ENCODE measurements around the gene DGCR6L. TPM values are rescaled to one million over a fixed set of nuclear protein-coding genes. Genes with fewer than 3 reads are reported as not detected.
"Not testable (repeated sequence)": the region's sequence is repeated elsewhere in the genome, so short reads cannot be mapped to it uniquely, and the experiment has no call there.

The DGCR6L gene
- total RNA-seq, 2 experiments from 2014 or later, result 45.0 to 46.6 TPM

DNA sequence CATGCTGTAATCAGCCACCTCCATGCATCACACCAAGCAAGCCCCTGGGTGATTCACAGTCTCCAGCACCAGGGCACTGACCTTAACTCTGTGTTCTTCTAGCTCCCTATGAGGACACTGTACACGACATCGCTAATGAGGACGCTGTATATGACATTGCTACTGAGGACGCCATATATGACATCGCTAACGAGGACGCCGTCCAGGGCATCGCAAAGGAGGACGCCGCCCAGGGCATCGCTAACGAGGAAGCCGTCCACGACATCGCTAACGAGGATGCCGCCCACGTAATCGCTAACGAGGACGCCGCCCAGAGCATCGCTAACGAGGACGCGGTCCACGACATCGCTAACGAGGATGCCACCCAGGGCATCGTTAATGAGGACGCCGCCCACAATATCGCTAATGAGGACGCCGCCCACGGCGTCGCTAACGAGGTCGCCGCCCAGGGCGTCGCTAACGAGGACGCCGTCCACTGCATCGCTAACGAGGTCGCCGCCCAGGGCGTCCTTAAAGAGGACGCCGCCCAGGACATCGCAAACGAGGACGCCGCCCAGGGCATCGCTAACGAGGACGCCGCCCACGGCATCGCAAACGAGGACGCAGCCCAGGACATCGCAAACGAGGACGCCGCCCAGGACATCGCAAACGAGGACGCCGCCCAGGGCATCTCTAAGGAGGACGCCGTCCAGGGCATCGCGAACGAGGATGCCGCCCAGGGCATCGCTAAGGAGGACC, 34.5 kb upstream of the DGCR6L start:
- Mint-ChIP-seq H3K4me1 (no peaks in the 10 kb centered on the region), H3K9me3 (ENCODE audit: low read depth) (no peaks in the 10 kb centered on the region), H3K36me3 (peaks cover 2% of the 10 kb centered on the region), H3K27me3 (no peaks in the 10 kb centered on the region), H3K4me3 (no peak overlapping the region), H3K27ac (no peak overlapping the region)
- no peak for ATAC-seq
- CTCF ChIA-PET, result no interaction called here
- no peak for DNase-seq

DNA sequence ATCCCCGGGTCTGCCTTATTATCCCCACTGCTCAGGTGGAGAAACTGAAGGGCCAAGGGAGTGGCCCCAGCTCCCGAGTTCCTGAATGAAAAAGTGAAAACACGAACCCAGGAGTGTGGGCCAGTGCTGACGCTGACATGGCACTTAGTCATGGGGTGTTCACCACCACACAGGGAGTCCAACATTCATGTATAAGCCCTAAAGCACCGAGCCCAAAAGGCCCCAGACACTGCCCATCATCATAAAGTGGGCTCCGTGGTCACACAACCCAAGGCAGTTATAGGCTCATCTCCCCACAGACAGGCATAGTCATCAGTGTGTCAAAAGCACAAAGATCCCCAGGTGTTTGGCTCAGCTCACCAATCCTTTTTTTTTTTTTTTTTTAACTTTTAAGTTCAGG, 32.7 kb upstream of the DGCR6L start:
- H3K9me3 Mint-ChIP-seq (ENCODE audit: low read depth); H3K27me3 Mint-ChIP-seq; CTCF ChIA-PET; H3K36me3 Mint-ChIP-seq; H3K4me1 Mint-ChIP-seq; DNase-seq; H3K27ac Mint-ChIP-seq; H3K4me3 Mint-ChIP-seq; ATAC-seq: not testable (repeated sequence)

DNA sequence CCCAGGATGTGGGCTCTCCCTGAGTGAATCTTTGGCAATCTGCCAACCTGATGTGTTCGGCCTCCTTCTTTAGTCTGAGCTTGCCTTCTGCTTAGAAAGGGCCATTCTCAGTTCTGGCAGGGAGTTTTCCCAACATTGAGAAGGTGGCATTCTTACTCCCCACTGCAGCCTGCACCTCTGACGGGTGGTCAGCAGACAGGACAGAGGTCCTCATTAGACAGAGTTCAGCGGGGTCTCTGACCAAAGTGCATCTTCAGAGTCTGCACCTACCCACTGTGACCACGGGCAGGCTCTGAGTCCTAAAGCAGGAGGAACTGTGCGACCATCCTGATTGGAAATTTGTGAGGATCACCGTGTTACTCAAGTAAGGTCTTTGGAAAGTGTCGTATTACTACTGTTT, 26.7 kb upstream of the DGCR6L start:
- H3K27ac Mint-ChIP-seq; H3K9me3 Mint-ChIP-seq (ENCODE audit: low read depth); H3K4me3 Mint-ChIP-seq; ATAC-seq; H3K27me3 Mint-ChIP-seq; H3K36me3 Mint-ChIP-seq; DNase-seq; H3K4me1 Mint-ChIP-seq; CTCF ChIA-PET: not testable (repeated sequence)

DNA sequence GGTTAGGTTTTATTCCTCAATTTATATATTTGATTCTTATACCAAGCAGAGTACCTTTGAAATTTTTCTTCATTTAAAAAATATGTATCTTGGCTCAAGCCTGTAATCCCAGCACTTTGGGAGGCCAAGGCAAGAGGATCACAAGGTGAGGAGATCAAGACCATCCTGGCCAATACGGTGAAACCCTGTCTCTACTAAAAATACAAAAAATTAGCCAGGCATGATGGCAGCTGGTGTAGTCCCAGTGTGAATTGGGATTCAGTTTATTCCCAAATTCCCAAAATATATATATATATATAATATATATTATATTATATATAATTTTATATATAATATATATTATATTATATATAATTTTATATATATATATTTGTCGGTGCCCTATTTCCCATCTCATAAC, 18.4 kb upstream of the DGCR6L start:
- CTCF ChIA-PET; H3K4me1 Mint-ChIP-seq; H3K9me3 Mint-ChIP-seq (ENCODE audit: low read depth); DNase-seq; H3K36me3 Mint-ChIP-seq; H3K27me3 Mint-ChIP-seq; H3K4me3 Mint-ChIP-seq; ATAC-seq; H3K27ac Mint-ChIP-seq: not testable (repeated sequence)

DNA sequence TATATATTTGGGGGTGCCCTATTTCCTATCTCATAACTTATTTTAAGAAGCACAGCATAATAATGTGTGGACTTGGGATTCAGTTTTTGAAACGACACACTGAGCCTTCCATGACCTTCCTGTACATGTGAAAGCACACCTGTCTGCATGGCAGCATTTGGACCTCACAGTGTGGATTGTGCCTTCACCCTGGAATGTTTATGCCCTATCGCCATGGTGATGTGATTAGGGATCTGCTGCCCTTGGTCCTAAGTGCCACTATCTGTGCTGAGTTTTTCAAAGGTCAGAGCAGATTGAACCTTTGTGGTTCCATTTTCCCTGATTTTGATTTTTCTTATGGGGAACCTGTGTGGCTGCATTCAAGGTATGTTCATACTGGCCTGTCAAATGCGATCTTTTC, 17.9 kb upstream of the DGCR6L start:
- H3K4me1 Mint-ChIP-seq; DNase-seq; H3K36me3 Mint-ChIP-seq; H3K27me3 Mint-ChIP-seq; H3K4me3 Mint-ChIP-seq; H3K9me3 Mint-ChIP-seq (ENCODE audit: low read depth); H3K27ac Mint-ChIP-seq; CTCF ChIA-PET; ATAC-seq: not testable (repeated sequence)

DNA sequence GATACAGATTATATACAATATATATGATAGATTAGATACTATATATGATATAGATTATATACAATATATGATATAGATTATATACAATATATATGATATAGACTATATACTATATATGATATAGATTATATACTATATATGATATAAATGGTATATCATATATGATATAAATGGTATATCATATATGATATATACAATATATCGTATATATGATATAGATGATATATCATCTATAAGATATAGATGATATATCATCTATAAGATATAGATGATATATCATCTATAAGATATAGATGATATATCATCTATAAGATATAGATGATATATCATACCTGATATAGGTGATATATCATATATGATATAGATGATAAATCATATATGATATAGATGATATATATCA, 16.7 kb upstream of the DGCR6L start:
- H3K27ac Mint-ChIP-seq, CTCF ChIA-PET: not testable (repeated sequence)

DNA sequence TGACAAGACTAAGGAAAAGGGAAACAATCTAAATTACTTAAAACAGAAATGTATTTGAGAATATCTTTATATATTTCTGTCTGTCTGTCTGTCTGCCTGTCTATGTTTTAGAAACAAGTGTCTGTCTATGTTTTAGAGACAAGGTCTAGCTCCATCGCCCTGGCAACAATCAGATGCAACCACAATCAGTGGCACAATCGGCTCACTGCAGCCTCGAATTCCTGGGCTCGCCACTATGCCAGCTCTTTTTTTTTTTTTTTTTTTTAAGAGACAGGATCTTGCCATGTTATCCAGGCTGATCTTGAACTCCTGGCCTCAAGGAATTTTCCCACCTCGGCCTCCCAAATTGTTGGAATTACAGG, 8.7 kb upstream of the DGCR6L start:
- peak; percentile 58 for DNase-seq
- not testable (repeated sequence) for H3K9me3 Mint-ChIP-seq (ENCODE audit: low read depth); H3K36me3 Mint-ChIP-seq; H3K27me3 Mint-ChIP-seq
- peak; percentile 45 for ATAC-seq
- Mint-ChIP-seq H3K4me1 (peaks cover 22% of the 10 kb centered on the region), H3K27ac (peak overlapping the region; percentile 95), H3K4me3 (peak overlapping the region; percentile 74)
- CTCF ChIA-PET, result interaction anchor here (0.7 to 0.9 kb wide), 3 partner anchors 9 to 650 kb away, joined by 3 to 6 read pairs (median 3); partner anchors contain the start of gene DGCR6L

More for the DNA sequence above, 16.7 kb upstream of the DGCR6L start:
- H3K4me1 Mint-ChIP-seq; H3K27me3 Mint-ChIP-seq; H3K4me3 Mint-ChIP-seq; ATAC-seq; H3K9me3 Mint-ChIP-seq (ENCODE audit: low read depth); H3K36me3 Mint-ChIP-seq; DNase-seq: not testable (repeated sequence)

DNA sequence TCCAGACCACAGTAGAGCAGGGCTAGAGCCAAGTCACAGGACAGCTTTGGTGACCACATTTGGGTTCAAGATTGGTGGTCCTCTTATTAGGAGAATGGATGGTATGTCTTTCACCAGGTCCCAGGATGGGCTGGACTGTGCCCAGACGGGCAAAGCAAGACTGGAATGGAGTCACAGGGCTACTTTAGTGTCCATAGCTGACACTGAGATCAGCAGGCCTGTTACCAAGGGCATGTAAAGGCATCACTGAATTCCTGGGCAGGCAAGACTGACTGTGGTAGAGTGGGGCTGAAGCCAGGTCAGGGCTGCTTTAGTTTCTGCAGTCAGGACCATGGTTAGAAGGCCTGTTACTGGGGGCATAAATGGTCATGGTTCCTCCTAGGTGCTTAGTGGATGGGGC, 6.1 kb upstream of the DGCR6L start:
- CTCF ChIA-PET, H3K27me3 Mint-ChIP-seq: not testable (repeated sequence)

DNA sequence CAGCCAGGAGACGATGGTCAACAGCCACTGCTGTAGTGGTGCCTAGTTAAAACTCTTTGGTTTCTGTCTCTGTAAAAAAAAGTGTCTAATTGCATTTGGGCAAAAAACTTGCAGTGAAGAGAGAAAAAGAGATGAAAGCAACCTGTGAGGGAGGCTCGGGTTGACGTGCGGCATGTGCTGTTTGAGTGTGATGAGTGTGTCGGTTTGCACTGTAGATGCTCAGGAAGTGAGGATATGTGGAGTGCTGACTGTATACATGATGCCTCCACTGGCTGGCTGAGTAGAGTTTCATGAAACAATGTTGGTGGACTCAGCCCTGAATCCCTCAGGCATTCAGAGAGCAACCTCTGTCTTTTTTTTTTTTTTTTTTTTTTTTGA, 4.3 kb upstream of the DGCR6L start:
- CTCF ChIA-PET, result no interaction called here
- peak overlapping the region; percentile 6 for H3K4me3 Mint-ChIP-seq
- H3K27me3 Mint-ChIP-seq, result no peaks in the 10 kb centered on the region
- H3K36me3 Mint-ChIP-seq, result peaks cover 3% of the 10 kb centered on the region
- ATAC-seq (peak; percentile 27), DNase-seq (peak; percentile 71)
- H3K9me3 Mint-ChIP-seq (ENCODE audit: low read depth), result no peaks in the 10 kb centered on the region
- H3K4me1 Mint-ChIP-seq, result peaks cover 51% of the 10 kb centered on the region
- H3K27ac Mint-ChIP-seq, result peak overlapping the region; percentile 76

More for the DNA sequence above, 6.1 kb upstream of the DGCR6L start:
- H3K27ac Mint-ChIP-seq; H3K4me3 Mint-ChIP-seq; H3K9me3 Mint-ChIP-seq (ENCODE audit: low read depth); DNase-seq; ATAC-seq; H3K36me3 Mint-ChIP-seq: not testable (repeated sequence)
- peaks cover 44% of the 10 kb centered on the region for H3K4me1 Mint-ChIP-seq

DNA sequence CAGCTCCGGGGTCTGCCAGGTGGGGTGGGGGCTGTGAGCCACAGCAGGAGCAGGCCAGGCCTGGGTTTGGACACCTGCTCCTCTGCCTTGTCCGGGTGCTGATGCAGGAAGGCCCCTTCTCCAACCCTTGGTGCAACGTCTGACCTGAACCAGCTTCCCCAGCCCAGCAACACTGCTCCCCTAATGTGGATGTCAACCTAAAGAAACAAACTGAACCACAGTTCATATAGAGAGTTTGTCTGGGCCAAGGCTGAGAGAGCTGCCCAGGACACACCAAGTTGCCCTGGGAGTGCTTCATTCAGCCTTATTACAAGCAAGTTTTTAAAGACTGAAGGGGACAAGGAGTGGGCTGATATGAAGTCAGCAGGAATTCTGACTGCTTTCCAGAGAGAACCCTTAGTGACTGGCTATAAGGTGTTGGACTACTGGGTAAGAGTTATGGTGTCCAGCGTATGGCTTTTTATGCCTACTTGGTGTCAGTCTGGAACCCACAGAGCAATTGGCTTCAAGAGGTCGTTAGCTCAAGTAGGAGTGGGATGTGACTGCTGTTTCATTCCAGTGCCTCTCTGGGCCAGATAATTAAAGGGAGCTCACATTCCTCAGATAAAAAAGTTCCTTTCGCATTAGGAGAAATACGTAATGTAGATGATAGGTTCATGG, 1.8 kb upstream of the DGCR6L start:
- ATAC-seq; H3K27me3 Mint-ChIP-seq; H3K36me3 Mint-ChIP-seq; CTCF ChIA-PET; H3K9me3 Mint-ChIP-seq (ENCODE audit: low read depth): not testable (repeated sequence)
- Mint-ChIP-seq H3K4me3 (peak overlapping the region; percentile 87), H3K27ac (peak overlapping the region; percentile 72), H3K4me1 (peaks cover 62% of the 10 kb centered on the region)
- DNase-seq, result peak; percentile 40

DNA sequence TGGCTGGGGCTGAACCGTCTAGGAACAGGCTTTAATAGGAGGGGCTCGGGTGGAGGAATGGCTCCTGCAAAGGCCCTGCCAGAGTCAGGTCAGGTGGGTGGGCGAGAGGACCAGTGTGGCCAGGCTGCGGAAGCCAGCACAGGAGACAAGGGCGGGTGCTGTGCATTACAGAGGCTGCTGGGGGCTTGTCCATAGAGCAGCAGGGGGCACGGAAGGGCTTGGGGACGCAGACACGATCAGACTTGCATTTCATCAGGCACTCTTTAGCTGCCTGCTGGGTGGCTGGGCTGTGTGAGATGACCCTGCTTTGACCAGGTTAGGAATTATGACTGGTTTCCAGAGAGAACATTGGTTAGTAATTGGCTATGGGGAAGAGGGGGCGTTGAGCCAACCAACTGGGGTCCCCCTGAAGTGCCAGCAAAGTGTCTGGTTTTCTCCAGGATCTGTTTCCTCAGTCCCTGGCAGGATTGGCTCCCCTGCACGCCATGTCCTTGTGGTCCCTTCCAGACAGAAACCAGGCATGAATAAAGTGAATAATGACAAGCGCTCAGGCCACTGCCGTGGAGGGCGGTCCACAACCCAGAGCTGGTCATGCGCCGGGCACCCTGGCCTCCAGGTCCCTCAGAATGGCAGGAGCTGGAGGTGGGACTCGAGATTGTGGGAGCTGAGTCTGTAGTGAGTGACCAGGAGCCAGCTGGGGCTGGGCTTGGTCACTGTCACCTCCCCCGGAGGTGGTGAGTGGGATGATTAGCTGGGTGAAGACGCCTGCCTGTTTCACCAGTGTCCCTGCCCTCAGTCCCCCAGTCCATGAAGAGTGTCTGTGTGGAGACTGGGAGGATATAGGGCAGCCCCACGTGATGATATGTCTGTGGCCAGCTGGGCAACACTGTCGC, 1.0 kb upstream of the DGCR6L start:
- not testable (repeated sequence) for H3K9me3 Mint-ChIP-seq (ENCODE audit: low read depth)
- CTCF ChIA-PET, result interaction anchor here (1.7 kb wide), 2 partner anchors 35 to 164 kb away, joined by 3 to 5 read pairs; no protein-coding TSS in a partner anchor

DNA sequence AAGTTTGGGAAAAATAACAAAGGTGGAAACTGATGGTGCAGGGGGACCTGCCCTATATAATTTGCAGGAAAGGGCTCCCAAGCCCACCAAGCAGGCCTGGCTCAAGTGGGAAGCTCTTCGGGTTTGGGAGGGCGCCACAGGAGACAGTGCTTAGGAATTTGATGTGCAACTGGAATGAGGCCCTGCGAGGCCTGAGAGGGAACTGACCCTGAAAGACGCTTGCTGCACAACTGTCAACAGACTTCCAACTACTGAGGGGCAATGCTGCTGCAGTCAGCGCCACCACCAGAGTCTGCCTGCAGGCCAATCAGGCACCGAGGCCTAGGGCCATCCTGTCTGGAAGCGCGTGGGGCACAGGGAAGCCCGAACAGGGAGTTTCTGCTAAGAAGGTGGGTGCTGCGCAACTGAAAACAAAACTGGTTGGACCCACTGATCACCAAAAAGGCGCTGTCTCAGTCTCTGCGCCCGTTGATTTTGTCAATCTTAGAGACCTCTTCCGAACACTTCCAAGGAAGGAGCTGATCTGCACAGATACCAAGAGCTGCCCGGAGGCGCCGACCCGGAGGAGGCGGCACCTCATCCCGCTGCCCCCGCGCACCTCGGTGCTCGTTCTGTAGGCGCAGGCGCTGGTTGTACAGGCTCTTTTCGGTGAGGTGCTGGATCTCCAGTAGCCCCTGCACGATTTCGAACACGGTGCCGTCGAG, 667 bp downstream of the DGCR6L start:
- H3K27ac Mint-ChIP-seq, result peak overlapping the region; percentile 59
- ATAC-seq (no peak), DNase-seq (no peak)
- peak overlapping the region; percentile 87 for H3K4me3 Mint-ChIP-seq
- no peaks in the 10 kb centered on the region for H3K9me3 Mint-ChIP-seq (ENCODE audit: low read depth)
- peaks cover 3% of the 10 kb centered on the region for H3K36me3 Mint-ChIP-seq
- CTCF ChIA-PET, result interaction anchor here (0.6 to 1.7 kb wide), 10 partner anchors 9 to 369 kb away, joined by 3 to 9 read pairs (median 4); partner anchors contain the start of gene ZNF74
- peaks cover 54% of the 10 kb centered on the region for H3K4me1 Mint-ChIP-seq
- H3K27me3 Mint-ChIP-seq, result no peaks in the 10 kb centered on the region

More for the DNA sequence above, 1.0 kb upstream of the DGCR6L start:
- Mint-ChIP-seq H3K4me1 (peaks cover 59% of the 10 kb centered on the region), H3K27ac (peak overlapping the region; percentile 80), H3K4me3 (peak overlapping the region; percentile 87)
- not testable (repeated sequence) for H3K36me3 Mint-ChIP-seq, ATAC-seq, H3K27me3 Mint-ChIP-seq
- peak; percentile 47 for DNase-seq

Measured in activated CD8-positive, alpha-beta memory T cell treated with anti-CD3 and anti-CD28 coated beads, Interleukin-2, amount 10 ng/mL, durations not matched to agents 7 days and 5 days (primary cell).